A549 (cell line): ENCODE data around the gene LRRC4. TPM values are rescaled to one million over a fixed set of nuclear protein-coding genes. Genes with fewer than 3 reads are reported as not detected.

Source experiments
- ATAC-seq, 2 experiments: fragments of 200-7000 bp in 1 of 2; fragments of >200 bp in 1 of 2; cut with Nextera tagmentation in 1 of 2; cut with Tn5 transposase in 1 of 2; 3 replicates each; pipeline versions ENCODE4 v1.8.0 to v1.9.1; 2018 to 2020; ENCODE audit warnings: mild to moderate bottlenecking in 1 of 2, moderate library complexity in 1 of 2
- CTCF ChIA-PET: fragments of 300-600 bp; sonication (Branson Sonifier 250); formaldehyde crosslinking; extraction: SDS; loops from one replicate; lab custom pipeline; 2021; ENCODE audit warnings: antibody characterized with exemption, inconsistent platforms; lab: Yijun Ruan, JAX
- POLR2A ChIA-PET: fragments of 350-600 bp; formaldehyde crosslinking; extraction: SDS; loops from one replicate; lab custom pipeline; 2021; ENCODE audit warnings: antibody characterized with exemption, inconsistent platforms; lab: Yijun Ruan, JAX
- DNase-seq, 2 experiments: peaks; one replicate each; pipeline versions ENCODE4 v3.0.0 to v3.0.0-alpha.2; 2011 to 2016; ENCODE audit warnings: low read depth in 1 of 2, low spot score in 1 of 2
- FAIRE-seq: peaks from 2 replicates; lab custom pipeline; 2011; peaks lifted over from hg19 to GRCh38; lab: Jason Lieb, UNC
- H3K27ac ChIP-seq, 2 experiments: fragments of >200 bp; sonication (Bioruptor Twin); formaldehyde crosslinking; 3 replicates each; pipeline ENCODE4 v1.5.1; 2016 to 2017
- H3K4me1 ChIP-seq: fragments of >200 bp; sonication (Bioruptor Twin); formaldehyde crosslinking; 3 replicates; pipeline ENCODE4 v1.6.1; 2016
- H3K4me2 ChIP-seq: fragments of >200 bp; sonication (Bioruptor Twin); formaldehyde crosslinking; 3 replicates; pipeline ENCODE4 v1.6.1; 2016
- H3K4me3 ChIP-seq: fragments of >200 bp; sonication (Bioruptor Twin); formaldehyde crosslinking; 3 replicates; pipeline ENCODE4 v1.5.1; 2016
- H3K9me3 ChIP-seq: fragments of >200 bp; sonication (Bioruptor Twin); formaldehyde crosslinking; 3 replicates; pipeline ENCODE4 v1.6.1; 2016
- ATOH8 ChIP-seq: fragments of 250-450 bp; sonication (Bioruptor Pico); IDR thresholded peaks from 2 replicates; pipeline ENCODE4 v1.5.0; 2020; ENCODE audit warnings: low read depth, mild to moderate bottlenecking, moderate library complexity
- CBX2 ChIP-seq: fragments of 200-600 bp; sonication (generic); IDR thresholded peaks from 2 replicates; pipeline ENCODE4 v1.6.1; 2016; ENCODE audit warnings: low read depth, mild to moderate bottlenecking, borderline replicate concordance
- CHD4 ChIP-seq: fragments of 200-600 bp; sonication (generic); IDR thresholded peaks from 2 replicates; pipeline ENCODE4 v1.6.1; 2016; ENCODE audit warnings: antibody characterized with exemption, mild to moderate bottlenecking, borderline replicate concordance
- CTCF ChIP-seq: fragments of >200 bp; sonication (Bioruptor Twin); formaldehyde crosslinking; IDR thresholded peaks from 3 replicates; pipeline ENCODE4 v1.5.1; 2016
- E2F6 ChIP-seq: IDR thresholded peaks from 2 replicates; pipeline ENCODE4 v1.6.1; 2012; ENCODE audit warnings: low read depth, borderline replicate concordance
- HDAC2 ChIP-seq: fragments of 200-600 bp; sonication (generic); IDR thresholded peaks from 2 replicates; pipeline ENCODE4 v1.6.1; 2016
- HOXA7 ChIP-seq: fragments of 250-450 bp; sonication (Bioruptor Pico); IDR thresholded peaks from 2 replicates; pipeline ENCODE4 v1.5.0; 2020; ENCODE audit warnings: mild to moderate bottlenecking, moderate library complexity
- HOXB5 ChIP-seq: fragments of 250-450 bp; sonication (Bioruptor Pico); IDR thresholded peaks from 2 replicates; pipeline ENCODE4 v1.5.0; 2020; ENCODE audit warnings: mild to moderate bottlenecking, moderate library complexity
- JUN ChIP-seq, 2 experiments: fragments of >200 bp; sonication (Bioruptor Twin); formaldehyde crosslinking; IDR thresholded peaks; 2 replicates in 1 of 2; 3 replicates in 1 of 2; pipeline ENCODE4 v1.6.1; 2016 to 2017
- JUNB ChIP-seq: fragments of >200 bp; sonication (Bioruptor Twin); formaldehyde crosslinking; IDR thresholded peaks from 2 replicates; pipeline ENCODE4 v1.6.1; 2016
- KDM1A ChIP-seq: fragments of 200-600 bp; sonication (generic); IDR thresholded peaks from 2 replicates; pipeline ENCODE4 v1.6.1; 2016; ENCODE audit warnings: low read depth, mild to moderate bottlenecking
- MAX ChIP-seq: IDR thresholded peaks from 2 replicates; pipeline ENCODE4 v1.6.1; 2012
- NR3C1 ChIP-seq: fragments of >200 bp; sonication (Bioruptor Twin); formaldehyde crosslinking; IDR thresholded peaks from 3 replicates; pipeline ENCODE4 v1.6.1; 2017
- PBX3 ChIP-seq: IDR thresholded peaks from 2 replicates; pipeline ENCODE4 v1.6.1; 2012
- PHF8 ChIP-seq: fragments of 200-600 bp; sonication (generic); IDR thresholded peaks from 2 replicates; pipeline ENCODE4 v1.6.1; 2016; ENCODE audit warnings: low read depth, mild to moderate bottlenecking, antibody characterized with exemption, moderate library complexity, borderline replicate concordance
- POLR2AphosphoS2 ChIP-seq: conservative IDR thresholded peaks from 2 replicates; pipeline ENCODE4 v1.6.1; 2012; ENCODE audit warnings: low read length, improper control_type of control experiment, inconsistent platforms
- RARB ChIP-seq: fragments of 250-450 bp; sonication (Bioruptor Pico); IDR thresholded peaks from 2 replicates; pipeline ENCODE4 v1.8.0; 2021; ENCODE audit warnings: mild to moderate bottlenecking, moderate library complexity
- REST ChIP-seq: fragments of 200-600 bp; sonication (generic); IDR thresholded peaks from 2 replicates; pipeline ENCODE4 v1.6.1; 2016; ENCODE audit warnings: antibody characterized with exemption, mild to moderate bottlenecking, moderate library complexity
- RFX5 ChIP-seq: fragments of 450-650 bp; IDR thresholded peaks from 2 replicates; pipeline ENCODE4 v1.7.1; 2014; ENCODE audit warnings: antibody characterized with exemption, mild to moderate bottlenecking, moderate library complexity
- TFCP2L1 ChIP-seq: fragments of 250-450 bp; sonication (Bioruptor Pico); IDR thresholded peaks from 2 replicates; pipeline ENCODE4 v1.5.0; 2021; ENCODE audit warnings: mild to moderate bottlenecking
- TP53 ChIP-seq: fragments of 250-450 bp; sonication (Bioruptor Pico); IDR thresholded peaks from 2 replicates; pipeline ENCODE4 v1.5.0; 2021; ENCODE audit warnings: mild to moderate bottlenecking, moderate library complexity
- ZC3H11A ChIP-seq: fragments of 450-650 bp; IDR thresholded peaks from 2 replicates; pipeline ENCODE4 v1.6.1; 2014; ENCODE audit warnings: antibody characterized with exemption, mild to moderate bottlenecking
- WGBS: methylation state at CpG from one replicate; pipeline ENCODE4 v1.1.6; 2017; ENCODE audit errors: missing lambda C conversion rate; 5-methylcytosine and 5-hydroxymethylcytosine counted together
- polyA plus RNA-seq, 4 experiments: library from polyadenylated mRNA; depleted of rRNA in 3 of 4; stranded (reverse); fragments of >200 nt; fragmentation: RNase III in 1 of 4; extraction: RNeasy Plus Mini Kit Qiagen cat#74134 plus additional on column Dnase treatment in 1 of 4; gene quantifications; 2 replicates in 3 of 4; 3 replicates in 1 of 4; pipeline ENCODE4 v1.2.3, GENCODE V29; 2011 to 2017

LRRC4 gene
- polyA plus RNA-seq, 2 of the 4 experiments (the other 2 are of a cell fraction), result not detected

GRCh38 chr7:128053023-128053422, 21.8 kb upstream of the LRRC4 start:
- ATAC-seq, result no peak
- H3K27ac ChIP-seq, result no peak overlapping the region
- ChIA-PET POLR2A (no interaction called here), CTCF (no interaction called here)
- H3K4me2 ChIP-seq, result no peak overlapping the region
- no peak for FAIRE-seq
- no peak overlapping the region for H3K4me3 ChIP-seq
- H3K4me1 ChIP-seq, result no peaks in the 10 kb centered on the region
- H3K9me3 ChIP-seq, result no peaks in the 10 kb centered on the region
- DNase-seq, result no peak
- TF ChIP-seq HOXB5 (CRISPR knock-in tag) (no peak), CHD4 (no peak), E2F6 (no peak), POLR2AphosphoS2 (no peak), TP53 (no peak), TFCP2L1 (CRISPR knock-in tag) (no peak), CTCF (no peak), MAX (no peak), JUN (IDR thresholded peaks at IDR 0.05) (no peak), NR3C1 (no peak)

GRCh38 chr7:128052404-128052803, 21.2 kb upstream of the LRRC4 start:
- Histone ChIP-seq H3K4me1 (no peaks in the 10 kb centered on the region), H3K4me3 (no peak overlapping the region), H3K27ac (no peak overlapping the region), H3K4me2 (no peak overlapping the region), H3K9me3 (no peaks in the 10 kb centered on the region)
- WGBS, result 96% methylated on average over 9 of the region's 9 CpGs
- FAIRE-seq (no peak), DNase-seq (no peak), ATAC-seq (no peak)
- ChIA-PET CTCF (interaction anchor here (0.6 to 0.9 kb wide), 2 partner anchors 344 to 492 kb away, joined by 3 read pairs; no protein-coding TSS in a partner anchor), POLR2A (no interaction called here)
- TF ChIP-seq HOXA7 (CRISPR knock-in tag) (no peak), E2F6 (no peak), CTCF (no peak), HDAC2 (no peak), TP53 (no peak), PHF8 (no peak), RFX5 (no peak), RARB (CRISPR knock-in tag) (no peak), ATOH8 (CRISPR knock-in tag) (no peak), TFCP2L1 (CRISPR knock-in tag) (no peak), REST (no peak), CBX2 (no peak), KDM1A (no peak), JUNB (no peak), POLR2AphosphoS2 (no peak), PBX3 (no peak), ZC3H11A (no peak)
